WTC11 (cell line): ENCODE data around the gene ZNF213. TPM values are rescaled to one million over a fixed set of nuclear protein-coding genes. Genes with fewer than 3 reads are reported as not detected.

Experiments used
- ATAC-seq: fragments of 200-7000 bp; cut with Tn5 transposase; 2 replicates; pipeline ENCODE4 v1.10.0; 2021; ENCODE audit warnings: mild to moderate bottlenecking, moderate library complexity
- CTCF ChIA-PET: fragments of 300-600 bp; sonication (Branson Sonifier 250); formaldehyde crosslinking; loops from one replicate; lab custom pipeline; 2021; ENCODE audit warnings: antibody characterized with exemption; lab: Charles Lee
- POLR2A ChIA-PET: fragments of 350-600 bp; sonication (Branson Sonifier 250); formaldehyde crosslinking; loops from one replicate; lab custom pipeline; 2021; ENCODE audit warnings: antibody characterized with exemption; lab: Charles Lee
- DNase-seq: peaks from one replicate; pipeline ENCODE4 v3.0.0; 2021; ENCODE audit warnings: low spot score
- H3K27ac Mint-ChIP-seq: 2 replicates; pipeline ENCODE4 v1.8.0; 2021; ENCODE audit warnings: mixed read lengths
- H3K27me3 Mint-ChIP-seq: 2 replicates; pipeline ENCODE4 v1.8.0; 2021; ENCODE audit warnings: low read depth, mild to moderate bottlenecking, moderate library complexity, mixed read lengths
- H3K36me3 Mint-ChIP-seq: 2 replicates; pipeline ENCODE4 v1.8.0; 2021; ENCODE audit warnings: mixed read lengths
- H3K4me1 Mint-ChIP-seq: 2 replicates; pipeline ENCODE4 v1.8.0; 2022; ENCODE audit warnings: mixed read lengths
- H3K4me3 Mint-ChIP-seq: 2 replicates; pipeline ENCODE4 v1.8.0; 2021; ENCODE audit warnings: mild to moderate bottlenecking, moderate library complexity, mixed read lengths
- H3K9me3 Mint-ChIP-seq: 2 replicates; pipeline ENCODE4 v1.8.0; 2021; ENCODE audit warnings: mixed read lengths
- ATF2 ChIP-seq: sonication (generic); formaldehyde crosslinking; IDR thresholded peaks from 2 replicates; pipeline ENCODE4 v1.8.1; 2022; ENCODE audit warnings: low read depth, missing genetic modification reagents, borderline replicate concordance
- ATF6 ChIP-seq: sonication (generic); formaldehyde crosslinking; IDR thresholded peaks from 2 replicates; pipeline ENCODE4 v1.8.1; 2023; ENCODE audit warnings: mild to moderate bottlenecking, missing genetic modification reagents
- FOXJ3 ChIP-seq: sonication (generic); formaldehyde crosslinking; IDR thresholded peaks from 2 replicates; pipeline ENCODE4 v1.9.0; 2021; ENCODE audit warnings: missing genetic modification reagents, mild to moderate bottlenecking, borderline replicate concordance
- FOXP4 ChIP-seq: sonication (generic); formaldehyde crosslinking; IDR thresholded peaks from 2 replicates; pipeline ENCODE4 v1.8.0; 2022; ENCODE audit warnings: mild to moderate bottlenecking, missing genetic modification reagents
- KAT7 ChIP-seq: sonication (generic); formaldehyde crosslinking; IDR thresholded peaks from 2 replicates; pipeline ENCODE4 v1.8.1; 2023; ENCODE audit warnings: missing genetic modification reagents, mild to moderate bottlenecking, borderline replicate concordance
- MXD4 ChIP-seq: fragments of 250-450 bp; sonication (Bioruptor Pico); IDR thresholded peaks from 2 replicates; pipeline ENCODE4 v1.8.0; 2021; ENCODE audit warnings: mild to moderate bottlenecking, moderate library complexity, borderline replicate concordance
- MYBL2 ChIP-seq: sonication (generic); formaldehyde crosslinking; IDR thresholded peaks from 2 replicates; pipeline ENCODE4 v1.8.1; 2023; ENCODE audit warnings: mild to moderate bottlenecking, moderate library complexity, missing genetic modification reagents
- NFATC4 ChIP-seq: fragments of 250-450 bp; sonication (Bioruptor Pico); IDR thresholded peaks from 2 replicates; pipeline ENCODE4 v1.9.0; 2021; ENCODE audit warnings: mild to moderate bottlenecking
- NFE2L1 ChIP-seq: sonication (generic); formaldehyde crosslinking; IDR thresholded peaks from 2 replicates; pipeline ENCODE4 v1.8.1; 2023; ENCODE audit warnings: missing genetic modification reagents
- NR2C2 ChIP-seq: sonication (generic); formaldehyde crosslinking; IDR thresholded peaks from 2 replicates; pipeline ENCODE4 v1.8.0; 2022; ENCODE audit warnings: mild to moderate bottlenecking, missing genetic modification reagents
- RELA ChIP-seq: sonication (generic); formaldehyde crosslinking; IDR thresholded peaks from 2 replicates; pipeline ENCODE4 v1.8.1; 2022; ENCODE audit warnings: missing genetic modification reagents, mild to moderate bottlenecking, borderline replicate concordance
- ZNF138 ChIP-seq: sonication (generic); formaldehyde crosslinking; conservative IDR thresholded peaks from 2 replicates; pipeline ENCODE4 v1.8.1; 2022; ENCODE audit warnings: mild to moderate bottlenecking, moderate library complexity, missing genetic modification reagents
- ZNF317 ChIP-seq: sonication (generic); formaldehyde crosslinking; IDR thresholded peaks from 2 replicates; pipeline ENCODE4 v1.8.1; 2023; ENCODE audit warnings: low read depth, mild to moderate bottlenecking, moderate library complexity, missing genetic modification reagents, borderline replicate concordance
- ZNF396 ChIP-seq: fragments of 250-450 bp; sonication (Bioruptor Pico); IDR thresholded peaks from 2 replicates; pipeline ENCODE4 v1.8.0; 2021; ENCODE audit warnings: mild to moderate bottlenecking, moderate library complexity, borderline replicate concordance
- ZNF512 ChIP-seq: sonication (generic); formaldehyde crosslinking; IDR thresholded peaks from 2 replicates; pipeline ENCODE4 v1.8.1; 2022; ENCODE audit warnings: missing genetic modification reagents, borderline replicate concordance
- ZNF671 ChIP-seq: fragments of 250-450 bp; sonication (Bioruptor Pico); IDR thresholded peaks from 2 replicates; pipeline ENCODE4 v1.8.0; 2021; ENCODE audit warnings: mild to moderate bottlenecking
- total RNA-seq: library from RNA; stranded (reverse); gene quantifications from 3 replicates; pipeline ENCODE4 v1.2.3, GENCODE V29; 2021
- TF ChIP-seq, protein P1 (sequence below): fragments of 250-450 bp; sonication (Bioruptor Pico); IDR thresholded peaks from 2 replicates; pipeline ENCODE4 v2.1.2; 2022; ENCODE audit warnings: mild to moderate bottlenecking, moderate library complexity
- TF ChIP-seq, protein P2 (sequence below): fragments of 200-600 bp; IDR thresholded peaks from 2 replicates; pipeline ENCODE4 v1.8.0; 2022; ENCODE audit warnings: antibody characterized with exemption

The ZNF213 gene
- total RNA-seq, 1 experiment from 2014 or later, result 11.6 TPM

DNA sequence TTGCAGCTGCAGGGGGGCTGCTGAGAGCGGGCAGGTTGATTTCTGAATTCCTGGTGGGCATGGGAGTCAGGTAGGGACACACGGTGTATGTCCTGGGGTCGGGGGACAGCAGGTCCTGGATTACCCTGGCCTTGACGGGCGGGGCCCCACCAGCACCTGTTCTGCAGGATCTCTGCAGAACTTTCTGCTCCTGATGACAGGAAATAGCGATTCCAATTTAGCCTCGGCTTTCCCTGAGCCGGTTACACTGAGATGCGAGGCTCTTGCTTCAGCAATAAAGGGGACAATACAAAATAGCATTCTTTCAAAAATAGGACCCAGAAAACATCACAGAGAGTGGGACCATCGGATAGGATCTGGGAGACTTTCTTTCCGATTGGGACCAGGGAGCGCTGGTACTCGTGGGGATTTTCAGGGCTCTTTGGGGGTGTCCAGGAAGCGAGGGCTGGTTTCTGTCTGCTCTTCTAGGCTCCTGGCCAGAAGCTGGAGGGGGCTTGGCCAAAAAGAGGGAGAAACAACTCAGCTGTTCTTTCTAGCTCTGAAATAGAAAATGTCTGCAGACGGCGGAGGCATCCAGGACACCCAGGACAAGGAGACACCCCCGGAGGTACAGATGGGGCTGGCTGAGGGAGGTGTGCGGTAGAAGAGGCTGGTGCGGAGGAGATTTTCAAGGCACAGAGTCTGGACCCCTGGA lies 21.8 kb upstream of the ZNF213 start:
- TF ChIP-seq ATF2 (CRISPR knock-in tag), result no peak
- TF ChIP-seq ZNF396 (CRISPR knock-in tag), result no peak
- TF ChIP-seq, protein P1, sequence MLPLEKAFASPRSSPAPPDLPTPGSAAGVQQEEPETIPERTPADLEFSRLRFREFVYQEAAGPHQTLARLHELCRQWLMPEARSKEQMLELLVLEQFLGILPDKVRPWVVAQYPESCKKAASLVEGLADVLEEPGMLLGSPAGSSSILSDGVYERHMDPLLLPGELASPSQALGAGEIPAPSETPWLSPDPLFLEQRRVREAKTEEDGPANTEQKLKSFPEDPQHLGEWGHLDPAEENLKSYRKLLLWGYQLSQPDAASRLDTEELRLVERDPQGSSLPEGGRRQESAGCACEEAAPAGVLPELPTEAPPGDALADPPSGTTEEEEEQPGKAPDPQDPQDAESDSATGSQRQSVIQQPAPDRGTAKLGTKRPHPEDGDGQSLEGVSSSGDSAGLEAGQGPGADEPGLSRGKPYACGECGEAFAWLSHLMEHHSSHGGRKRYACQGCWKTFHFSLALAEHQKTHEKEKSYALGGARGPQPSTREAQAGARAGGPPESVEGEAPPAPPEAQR (CRISPR knock-in tag), result no peak
- TF ChIP-seq, all 79 proteins: peak for 0
- Mint-ChIP-seq H3K36me3 (peaks cover 14% of the 10 kb centered on the region), H3K9me3 (no peaks in the 10 kb centered on the region), H3K27ac (peak overlapping the region; percentile 80), H3K4me1 (peaks cover 26% of the 10 kb centered on the region), H3K4me3 (peak overlapping the region; percentile 88), H3K27me3 (no peaks in the 10 kb centered on the region)
- DNase-seq (no peak), ATAC-seq (no peak; the same call in 1 of the 2 replicates)
- POLR2A ChIA-PET, result interaction anchor here (0.6 to 2.0 kb wide), 2 partner anchors 15 to 25 kb away, joined by 4 read pairs; no protein-coding TSS in a partner anchor
- CTCF ChIA-PET, result interaction anchor here (1.0 to 6.7 kb wide), 8 partner anchors 12 to 85 kb away, joined by 3 to 112 read pairs (median 8); partner anchors contain the start of gene ZSCAN10

DNA sequence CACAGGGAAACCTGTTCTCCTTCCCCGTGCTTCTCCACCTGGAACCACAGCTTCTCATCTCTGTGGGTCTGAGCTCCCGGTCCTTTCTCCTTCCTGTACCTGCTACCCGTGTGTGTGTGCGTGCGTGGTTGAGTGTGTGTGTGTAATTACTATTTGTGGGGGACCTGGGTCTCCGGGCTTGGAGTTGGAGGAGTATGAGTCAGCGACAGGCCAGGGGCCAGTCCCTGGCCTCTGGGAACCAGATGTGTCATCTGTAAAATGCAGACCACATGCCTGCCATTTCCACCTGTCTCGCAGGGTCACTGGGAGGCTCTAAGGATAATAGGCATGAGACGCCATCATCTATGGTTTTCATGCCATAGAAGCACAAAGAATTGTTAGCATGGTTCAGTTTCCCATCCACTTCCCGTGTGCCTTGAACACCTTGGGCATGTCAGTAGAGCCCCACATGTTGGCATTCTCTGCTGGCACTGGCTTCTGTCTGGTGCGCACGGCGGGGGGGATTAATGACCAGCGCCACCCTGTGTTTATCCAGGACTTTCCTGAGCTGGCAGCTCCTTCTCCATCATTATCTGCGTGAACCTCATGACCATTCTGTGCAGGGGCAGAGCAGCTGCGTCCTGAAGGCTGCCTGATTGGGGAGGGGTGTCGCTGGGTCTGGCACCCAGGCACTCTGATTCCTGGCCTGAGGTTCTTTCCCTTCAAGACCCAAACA lies 20.9 kb upstream of the ZNF213 start:
- Mint-ChIP-seq H3K9me3 (no peaks in the 10 kb centered on the region), H3K4me3 (peak overlapping the region; percentile 88)
- TF ChIP-seq NFATC4 (CRISPR knock-in tag), result no peak
- no peak for TF ChIP-seq ZNF671 (CRISPR knock-in tag)
- no peak for TF ChIP-seq NR2C2 (CRISPR knock-in tag)
- no peak for TF ChIP-seq KAT7
- TF ChIP-seq MXD4, result no peak
- TF ChIP-seq ZNF317 (CRISPR knock-in tag), result no peak
- TF ChIP-seq RELA (CRISPR knock-in tag), result no peak
- TF ChIP-seq FOXJ3, result no peak
- TF ChIP-seq, protein P2, sequence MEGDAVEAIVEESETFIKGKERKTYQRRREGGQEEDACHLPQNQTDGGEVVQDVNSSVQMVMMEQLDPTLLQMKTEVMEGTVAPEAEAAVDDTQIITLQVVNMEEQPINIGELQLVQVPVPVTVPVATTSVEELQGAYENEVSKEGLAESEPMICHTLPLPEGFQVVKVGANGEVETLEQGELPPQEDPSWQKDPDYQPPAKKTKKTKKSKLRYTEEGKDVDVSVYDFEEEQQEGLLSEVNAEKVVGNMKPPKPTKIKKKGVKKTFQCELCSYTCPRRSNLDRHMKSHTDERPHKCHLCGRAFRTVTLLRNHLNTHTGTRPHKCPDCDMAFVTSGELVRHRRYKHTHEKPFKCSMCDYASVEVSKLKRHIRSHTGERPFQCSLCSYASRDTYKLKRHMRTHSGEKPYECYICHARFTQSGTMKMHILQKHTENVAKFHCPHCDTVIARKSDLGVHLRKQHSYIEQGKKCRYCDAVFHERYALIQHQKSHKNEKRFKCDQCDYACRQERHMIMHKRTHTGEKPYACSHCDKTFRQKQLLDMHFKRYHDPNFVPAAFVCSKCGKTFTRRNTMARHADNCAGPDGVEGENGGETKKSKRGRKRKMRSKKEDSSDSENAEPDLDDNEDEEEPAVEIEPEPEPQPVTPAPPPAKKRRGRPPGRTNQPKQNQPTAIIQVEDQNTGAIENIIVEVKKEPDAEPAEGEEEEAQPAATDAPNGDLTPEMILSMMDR, result no peak
- TF ChIP-seq FOXP4, result no peak
- no peak for TF ChIP-seq ZNF512 (CRISPR knock-in tag)
- no peak for TF ChIP-seq NFE2L1 (CRISPR knock-in tag)
- no peak for TF ChIP-seq ATF6
- TF ChIP-seq MYBL2 (CRISPR knock-in tag), result no peak
- no peak for TF ChIP-seq ZNF138 (CRISPR knock-in tag)
- TF ChIP-seq, all 79 proteins: peak for 0
- Mint-ChIP-seq H3K36me3 (peaks cover 18% of the 10 kb centered on the region), H3K27ac (no peak overlapping the region; the same call in 1 of the 2 replicates), H3K4me1 (peaks cover 26% of the 10 kb centered on the region), H3K27me3 (no peaks in the 10 kb centered on the region)
- no peak for DNase-seq
- ChIA-PET CTCF (interaction anchor here (2.4 to 6.7 kb wide), 5 partner anchors 14 to 86 kb away, joined by 5 to 112 read pairs (median 38); partner anchors contain the start of genes ZNF213 and ZSCAN10), POLR2A (interaction anchor here (0.6 kb wide), 1 partner anchor 16 kb away, joined by 4 read pairs; no protein-coding TSS in a partner anchor)
- ATAC-seq, result no peak
